IPS-NIHi7 (cell line): ENCODE measurements around the gene GRIN2C.

Experiments used
- DNase-seq: peaks from one replicate; pipeline ENCODE4 v3.0.0; 2012; ENCODE audit warnings: mixed read lengths; ENCODE audit errors: extremely low spot score

GRIN2C gene

DNA sequence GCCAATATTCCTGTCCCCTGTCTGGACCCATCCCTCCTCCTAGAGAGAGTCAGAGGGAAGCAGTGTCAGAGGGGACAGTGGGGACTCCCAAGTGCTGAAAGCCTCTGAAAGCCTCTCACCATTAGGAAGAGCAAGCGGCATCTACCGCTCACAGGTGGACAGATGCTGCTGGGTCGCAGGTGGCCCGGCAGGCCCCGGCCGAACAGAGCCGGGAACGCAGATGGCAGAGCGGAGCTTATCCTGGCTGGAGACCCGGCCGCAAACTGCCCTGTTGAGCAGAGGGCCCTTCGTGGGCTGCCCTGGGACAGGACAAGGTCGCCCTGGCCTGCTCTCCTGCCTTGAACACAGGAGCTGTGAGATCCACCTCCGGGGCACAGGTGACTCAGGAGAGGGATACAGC is 60.6 kb downstream of the GRIN2C start:
- DNase-seq = no peak

DNA sequence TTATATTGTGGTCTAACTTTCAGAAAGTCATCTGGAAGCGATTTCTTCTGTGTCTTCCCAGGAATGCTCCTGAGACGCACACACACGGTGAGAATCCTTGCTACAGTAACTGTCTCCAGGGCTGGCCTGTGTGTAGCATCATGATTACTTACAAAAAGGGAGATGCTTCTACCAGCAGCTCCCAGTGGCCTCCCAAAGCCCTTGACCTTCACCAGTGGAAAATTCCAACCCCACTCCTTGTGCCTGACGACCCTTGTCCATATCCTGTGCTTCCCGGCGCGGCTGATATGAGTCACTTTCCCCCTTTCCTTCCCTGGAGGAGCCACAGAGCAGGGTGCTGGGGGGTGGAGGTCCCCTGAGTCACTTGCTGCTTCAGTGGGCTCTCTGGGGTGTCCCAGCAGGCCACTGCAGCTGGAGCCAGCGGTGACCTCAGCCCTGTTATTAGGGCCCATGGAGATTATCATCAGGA is 61.4 kb downstream of the GRIN2C start:
- DNase-seq = no peak

DNA sequence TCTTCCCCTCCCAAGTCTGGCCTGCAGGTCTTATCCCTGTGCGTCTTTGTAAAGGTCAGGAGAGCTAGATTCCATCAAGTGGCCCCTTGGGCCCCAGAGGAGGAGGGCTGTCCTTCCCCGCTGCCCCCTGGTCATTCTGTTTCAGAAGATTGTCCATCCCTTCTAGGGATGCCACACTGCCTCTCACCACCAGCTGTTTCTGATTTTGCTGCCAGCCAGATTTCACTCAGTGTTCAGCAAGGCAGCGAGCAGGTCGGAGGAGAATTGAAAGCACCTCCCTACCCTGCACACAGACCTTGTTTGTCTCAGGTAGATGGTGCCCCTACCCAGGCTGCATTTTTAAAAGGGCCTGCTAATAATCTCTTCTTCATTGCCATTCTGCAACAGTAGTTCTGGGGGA is 61.9 kb downstream of the GRIN2C start:
- no peak for DNase-seq

DNA sequence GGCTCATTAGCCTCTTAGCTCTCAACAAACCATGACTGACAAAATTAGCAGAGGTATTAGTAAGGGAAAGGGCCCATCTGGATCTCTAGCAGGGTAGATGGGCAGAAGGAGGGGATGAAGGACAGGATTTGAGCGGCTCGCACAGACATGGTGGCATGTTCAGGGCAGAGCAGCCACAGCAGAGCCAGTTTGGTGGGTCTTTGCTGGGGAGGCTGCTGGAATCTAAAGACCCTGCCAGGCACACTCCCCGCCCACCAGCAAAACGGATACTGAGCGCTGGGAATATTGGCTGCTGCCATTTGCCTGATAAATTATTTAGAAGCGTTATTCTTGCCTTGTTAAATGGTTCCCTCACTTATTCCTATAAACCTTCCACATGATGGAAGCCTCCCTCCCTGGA is 62.8 kb downstream of the GRIN2C start:
- no peak for DNase-seq

DNA sequence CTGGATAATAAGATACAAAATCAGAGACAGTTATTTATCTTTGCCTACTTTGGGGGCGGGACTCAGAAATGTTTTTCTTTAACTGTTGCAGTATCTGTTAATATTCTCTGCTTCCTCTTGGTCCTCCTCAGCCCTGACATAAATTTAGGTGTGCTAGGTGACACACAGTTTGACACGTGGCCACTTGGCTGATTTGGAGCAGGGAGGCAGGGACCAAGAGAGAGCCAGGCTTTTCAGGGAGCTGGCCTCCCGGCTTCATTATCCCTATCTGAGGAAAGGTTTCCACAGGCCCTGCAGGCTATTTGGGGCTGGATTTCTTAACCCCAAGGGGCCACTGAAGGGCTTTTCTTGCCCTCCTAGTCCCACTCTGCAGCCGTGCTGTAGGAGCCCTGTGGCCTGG is 63.5 kb downstream of the GRIN2C start:
- no peak for DNase-seq

DNA sequence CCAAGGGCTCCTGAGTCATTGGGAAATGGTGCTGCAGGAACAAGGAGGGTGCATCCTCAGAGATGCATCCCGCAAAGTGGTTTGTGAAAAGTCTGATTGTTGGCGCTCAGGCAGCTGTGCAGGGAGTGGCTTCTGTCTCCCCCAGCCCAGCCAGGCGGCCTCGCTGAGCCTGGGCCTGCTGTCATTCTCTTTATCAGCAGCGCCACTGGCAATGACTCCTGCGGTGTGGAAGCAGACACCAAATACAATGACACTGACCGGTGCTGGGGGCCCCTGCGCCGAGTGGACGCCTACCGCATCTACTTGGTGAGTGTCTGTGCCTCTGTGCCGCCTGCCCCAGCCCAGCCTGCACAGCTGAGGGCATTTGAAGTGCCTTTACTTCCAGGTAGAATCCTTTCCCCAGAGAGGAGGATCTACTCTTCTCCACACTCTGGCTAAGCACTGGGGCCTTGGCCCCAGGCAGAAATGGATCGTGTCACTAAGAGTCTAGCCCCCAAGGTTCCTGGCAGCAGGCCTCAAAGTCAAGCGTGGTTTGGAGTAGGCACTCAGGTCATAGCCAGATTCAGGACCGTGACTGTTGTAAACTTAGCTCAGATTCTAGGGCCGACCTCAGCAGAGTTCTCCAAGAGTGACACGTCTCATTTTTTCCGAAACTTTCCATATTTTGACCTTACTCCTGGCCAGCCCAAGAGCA is 64.2 kb downstream of the GRIN2C start:
- DNase-seq = no peak

DNA sequence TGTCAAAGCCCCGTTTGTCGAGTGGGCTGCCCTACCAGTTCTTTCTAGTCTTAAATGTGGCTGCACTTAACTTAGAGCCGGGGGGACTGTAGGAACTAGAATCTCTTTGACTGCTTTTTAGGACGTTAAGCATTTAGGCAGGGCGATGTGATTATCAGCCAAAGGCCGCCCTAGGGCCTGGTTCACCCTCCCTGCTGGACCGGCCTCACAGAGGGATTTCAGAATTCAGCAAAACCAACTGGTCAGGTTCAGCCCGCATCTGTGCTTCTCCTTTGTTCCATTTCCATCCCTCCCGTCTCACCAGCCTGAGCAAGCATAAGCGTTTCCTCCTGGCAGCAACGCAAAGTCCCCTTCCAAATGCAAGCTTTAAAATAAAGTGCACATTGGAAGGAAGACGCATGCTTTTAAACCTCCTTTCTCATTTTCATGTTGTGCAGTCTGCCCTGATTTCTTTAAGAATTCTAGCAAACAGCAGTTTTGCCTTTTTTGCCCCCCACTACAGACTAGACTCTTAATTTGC is 67.0 kb downstream of the GRIN2C start:
- no peak for DNase-seq
